GM18507 (cell line): ENCODE results near the gene NFIB.

Source experiments
- DNase-seq: peaks from one replicate; pipeline ENCODE4 v3.0.0; 2011; ENCODE audit warnings: low read depth; ENCODE audit not compliant: insufficient read length; ENCODE audit errors: extremely low spot score
- FAIRE-seq: peaks from 2 replicates; lab custom pipeline; 2011; peaks lifted over from hg19 to GRCh38; lab: Jason Lieb, UNC

The NFIB gene

DNA sequence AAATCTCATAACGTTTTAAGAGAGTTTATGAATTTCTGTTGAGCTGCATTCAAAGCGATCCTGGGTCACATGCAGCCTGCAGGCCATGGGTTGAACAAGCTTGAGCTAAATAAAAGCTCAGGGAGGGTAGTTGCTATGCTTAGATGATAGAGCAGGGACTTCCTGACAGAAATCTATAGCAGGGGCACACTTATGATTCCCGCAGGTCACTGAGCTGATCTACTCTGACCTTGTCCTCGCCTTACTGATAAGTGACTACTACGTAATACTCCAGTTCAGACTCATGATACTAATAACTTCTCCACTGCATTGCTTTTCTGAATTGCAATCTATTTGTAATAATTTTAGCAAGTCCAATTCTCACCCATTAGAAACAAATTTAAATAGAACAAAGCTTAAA, 90.9 kb downstream of the NFIB start:
- FAIRE-seq = no peak
- no peak for DNase-seq

DNA sequence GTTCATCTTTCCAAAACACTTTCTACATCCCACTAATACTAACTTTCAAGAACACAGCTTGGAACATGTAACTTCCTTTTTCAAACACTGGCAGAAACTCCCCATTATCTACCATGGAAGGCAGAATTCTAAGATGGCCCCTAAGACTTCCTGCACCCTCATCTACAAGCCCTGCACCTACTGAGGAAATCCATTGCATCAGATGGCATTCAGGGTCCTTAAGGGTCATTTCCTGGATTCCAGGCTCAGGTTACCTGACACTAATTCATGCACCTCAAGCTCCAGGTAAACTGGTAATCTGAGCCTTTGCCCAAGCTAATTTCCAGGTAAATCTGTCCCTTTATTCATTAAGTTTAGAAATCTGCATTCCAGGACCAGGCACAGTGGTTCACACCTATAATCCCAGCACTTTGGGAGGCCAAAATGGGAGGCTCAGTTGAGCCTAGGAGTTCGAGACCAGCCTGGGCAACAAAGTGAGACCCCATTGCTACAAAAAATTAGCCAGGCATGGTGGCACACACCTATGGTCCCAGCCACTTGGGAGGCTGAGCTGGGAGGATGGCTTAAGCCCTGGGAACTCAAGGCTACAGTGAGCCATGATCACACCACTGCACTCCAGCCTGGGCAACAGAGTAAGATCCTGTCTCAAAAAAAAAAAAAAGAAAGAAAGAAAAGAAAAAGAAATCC, 91.6 kb downstream of the NFIB start:
- FAIRE-seq (no peak), DNase-seq (no peak)

DNA sequence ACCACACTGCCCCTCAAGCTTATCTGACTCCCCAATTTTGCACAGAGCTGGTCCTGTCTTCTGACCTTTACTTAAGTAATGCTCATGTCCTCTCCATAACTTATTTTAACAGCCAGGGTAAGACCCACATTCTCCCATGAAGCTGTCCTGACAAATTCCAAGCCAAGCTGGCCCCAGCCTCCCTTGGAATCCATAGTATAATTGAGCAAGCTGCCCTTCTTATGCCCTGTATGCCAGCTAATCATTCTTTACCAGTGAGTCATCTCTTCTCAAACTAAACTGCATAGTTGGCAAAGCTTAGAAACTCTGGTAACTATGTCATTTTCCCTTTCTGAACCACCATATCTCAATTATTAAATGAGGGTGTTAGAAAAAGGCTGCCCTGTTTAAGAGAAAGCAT, 92.4 kb downstream of the NFIB start:
- no peak for FAIRE-seq
- DNase-seq = no peak

DNA sequence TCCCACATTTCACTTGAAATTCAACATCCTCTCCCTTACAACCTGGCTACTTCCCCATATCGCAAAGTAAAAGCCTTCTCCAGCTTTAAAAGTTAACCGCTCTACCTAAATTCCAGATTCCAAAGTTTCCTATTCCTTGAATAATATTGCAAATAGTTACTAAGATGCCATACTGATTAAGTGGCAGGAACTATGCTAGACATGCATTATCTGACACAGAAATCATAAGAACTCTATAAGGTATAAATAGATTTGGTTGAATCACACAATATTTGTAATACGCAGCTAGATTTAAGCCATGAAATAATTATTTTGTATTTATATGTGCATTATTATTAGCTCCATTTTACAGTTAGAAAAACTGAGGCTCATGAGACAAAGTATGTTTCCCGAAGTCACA, 92.8 kb downstream of the NFIB start:
- DNase-seq (no peak), FAIRE-seq (no peak)

DNA sequence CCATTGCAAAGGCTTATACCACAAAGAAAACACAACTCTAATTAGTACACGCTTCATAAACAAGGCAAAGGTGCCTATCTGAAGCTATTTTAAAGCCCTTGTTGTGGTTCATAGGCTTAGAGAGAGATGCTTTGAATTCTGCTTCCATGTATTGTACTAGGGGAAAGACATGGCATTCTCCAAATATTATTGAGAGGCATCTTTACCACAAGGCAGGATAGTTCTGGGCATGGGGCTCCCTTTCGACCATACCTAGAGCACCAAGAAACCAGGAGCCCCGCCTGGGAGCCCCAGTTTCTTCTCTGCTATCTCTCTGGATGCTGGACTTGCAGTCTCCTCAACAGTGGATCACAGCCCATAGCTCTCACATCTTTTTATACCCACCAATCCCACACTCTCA, 93.7 kb downstream of the NFIB start:
- FAIRE-seq = no peak
- no peak for DNase-seq

DNA sequence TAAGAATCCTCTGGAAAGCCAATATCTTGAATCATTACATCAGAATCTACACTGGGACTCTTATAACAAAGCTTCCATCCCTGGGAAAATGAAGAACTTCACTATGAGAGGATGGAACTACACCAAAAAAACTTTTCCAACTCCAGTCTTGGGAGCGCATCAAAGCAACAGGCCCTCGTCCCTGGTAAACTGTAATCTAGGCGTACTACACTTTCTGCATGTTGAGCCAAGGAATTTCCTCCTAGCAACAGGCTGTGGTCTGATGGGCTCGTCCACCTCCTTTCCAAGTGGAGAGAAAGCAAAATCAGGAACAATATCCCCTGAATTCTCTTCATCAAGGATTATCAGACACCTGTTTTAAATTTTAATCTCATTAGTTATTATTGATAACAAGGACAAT, 94.1 kb downstream of the NFIB start:
- DNase-seq (no peak), FAIRE-seq (no peak)

DNA sequence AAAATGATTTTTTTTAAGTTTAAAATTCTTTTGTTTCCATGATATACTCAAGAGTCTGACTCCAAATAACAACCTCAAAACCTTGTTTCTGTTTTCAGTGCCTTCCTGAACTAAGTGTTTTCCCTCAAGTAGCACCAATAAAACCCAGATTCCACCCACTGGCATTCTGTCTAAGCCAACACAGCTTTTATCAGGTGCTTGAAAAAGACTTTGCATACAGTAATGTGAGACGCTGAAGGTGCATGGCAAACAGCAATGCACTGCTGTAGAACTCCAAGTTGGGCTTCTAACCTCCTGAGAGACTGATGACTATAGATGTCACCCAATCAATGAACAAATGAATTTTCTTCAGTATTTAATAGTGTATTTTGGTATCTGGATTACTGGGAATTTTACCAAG, 95.7 kb downstream of the NFIB start:
- no peak for FAIRE-seq
- DNase-seq = no peak

DNA sequence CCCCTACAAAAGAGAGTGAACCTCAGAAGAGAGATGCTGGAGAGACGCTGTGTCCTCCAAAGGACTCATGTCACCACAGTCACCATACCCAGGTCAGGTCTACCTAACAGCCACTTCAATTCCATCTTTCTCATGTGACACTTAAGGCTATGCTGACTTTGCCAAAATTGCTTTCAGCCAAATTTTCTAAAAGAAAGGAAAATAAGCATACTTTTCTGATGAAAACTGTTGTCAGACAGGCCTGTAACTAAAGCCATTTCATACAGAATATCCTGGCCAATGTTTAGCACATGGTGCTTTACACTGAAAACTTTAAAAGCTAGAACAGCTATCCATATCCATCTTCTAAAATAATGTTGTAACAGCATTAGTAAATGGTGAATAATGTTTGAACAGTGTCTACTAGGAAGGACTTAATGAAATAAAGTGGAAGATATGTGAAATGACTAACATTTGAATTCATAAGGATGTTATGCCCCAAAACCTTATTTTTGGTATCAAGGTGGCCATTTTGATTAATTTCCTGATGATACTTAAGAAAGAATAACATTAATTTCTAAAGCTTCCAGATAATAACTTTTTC, 97.2 kb downstream of the NFIB start:
- FAIRE-seq (no peak), DNase-seq (no peak)

DNA sequence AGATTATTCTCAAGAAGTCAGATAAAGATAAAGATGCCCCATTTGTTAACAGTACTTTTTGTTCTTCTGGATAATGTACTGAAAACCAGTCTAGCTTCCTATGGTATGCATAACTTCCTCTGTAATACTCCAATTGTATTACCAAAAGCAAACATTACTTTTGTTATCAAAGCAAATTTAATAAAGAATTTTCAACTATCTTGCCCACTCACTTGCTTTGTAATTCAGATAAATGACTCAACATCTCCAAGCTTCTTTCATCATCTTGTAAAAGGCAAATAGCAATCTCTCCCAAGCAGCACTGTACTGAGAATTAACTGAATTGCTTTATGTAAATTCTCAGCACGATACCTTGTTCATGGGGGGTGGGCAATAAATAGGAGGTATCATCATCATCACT, 98.3 kb downstream of the NFIB start:
- FAIRE-seq (no peak), DNase-seq (no peak)

DNA sequence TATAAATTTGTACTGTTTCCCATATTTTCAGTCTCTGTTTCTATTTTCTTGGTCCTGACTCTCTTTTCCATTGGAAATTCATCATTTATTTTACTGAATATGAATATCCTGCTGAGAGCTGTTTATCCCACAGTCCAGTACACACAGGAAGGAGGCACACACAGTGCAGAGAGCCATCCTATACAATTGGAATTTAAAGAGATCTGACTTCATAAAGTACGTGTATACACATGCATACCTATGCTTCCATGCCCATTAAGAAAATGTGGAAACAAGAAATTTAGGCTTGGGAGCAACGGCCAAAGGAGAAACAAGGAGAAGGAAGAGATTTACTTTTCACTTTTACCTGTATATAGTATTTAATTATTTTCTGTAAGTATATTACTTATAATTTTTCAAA, 99.2 kb downstream of the NFIB start:
- FAIRE-seq (no peak), DNase-seq (no peak)

DNA sequence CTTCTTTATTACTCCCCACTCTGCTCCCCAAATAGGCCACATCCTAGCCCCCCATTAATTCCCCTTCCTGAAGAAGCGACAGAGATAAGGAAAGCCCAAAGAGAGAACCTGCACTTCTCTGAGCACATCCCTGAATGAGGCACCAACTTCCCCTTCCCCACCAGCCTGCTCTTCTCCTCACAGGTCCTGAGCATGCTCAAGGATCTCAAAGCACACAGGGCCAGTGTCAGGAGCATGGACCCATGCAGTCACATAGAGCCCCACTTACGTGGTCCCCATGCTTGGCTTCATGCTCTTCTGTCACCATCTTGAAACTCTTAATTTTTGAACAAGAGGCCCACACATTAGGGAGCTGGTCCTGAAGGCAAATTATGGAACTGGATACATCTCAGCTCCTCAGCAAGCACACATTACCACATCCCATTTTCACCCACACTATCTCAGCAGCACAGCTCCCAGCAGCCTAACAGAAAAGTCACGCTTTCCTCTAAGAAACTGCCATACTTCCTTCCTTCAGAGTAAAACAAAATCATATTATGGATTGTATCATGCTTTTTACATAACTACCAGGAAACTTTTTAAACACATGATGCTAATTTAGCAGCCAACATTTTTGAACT, 99.8 kb downstream of the NFIB start:
- peak; percentile 15 for FAIRE-seq
- DNase-seq = no peak

DNA sequence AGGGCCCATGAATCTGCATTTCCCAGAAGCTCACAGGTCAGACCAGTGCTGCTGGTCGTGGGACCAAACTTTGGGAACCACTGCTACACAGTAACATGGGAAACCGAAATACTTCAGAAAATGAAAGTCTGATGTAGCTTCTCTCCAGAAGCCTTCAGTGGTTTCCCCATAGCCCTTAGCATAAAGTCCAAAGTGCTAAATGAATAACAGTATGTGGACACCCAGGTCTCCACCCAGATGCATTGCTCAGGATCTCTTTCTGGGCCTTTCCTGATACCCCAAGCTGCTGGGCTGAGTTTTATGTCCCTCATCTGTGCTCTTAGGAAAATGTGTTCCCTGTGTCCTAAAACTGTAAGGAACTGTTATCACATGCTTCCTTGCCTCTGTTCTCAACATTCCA, 100.4 kb downstream of the NFIB start:
- FAIRE-seq = peak; percentile 71
- DNase-seq = no peak

DNA sequence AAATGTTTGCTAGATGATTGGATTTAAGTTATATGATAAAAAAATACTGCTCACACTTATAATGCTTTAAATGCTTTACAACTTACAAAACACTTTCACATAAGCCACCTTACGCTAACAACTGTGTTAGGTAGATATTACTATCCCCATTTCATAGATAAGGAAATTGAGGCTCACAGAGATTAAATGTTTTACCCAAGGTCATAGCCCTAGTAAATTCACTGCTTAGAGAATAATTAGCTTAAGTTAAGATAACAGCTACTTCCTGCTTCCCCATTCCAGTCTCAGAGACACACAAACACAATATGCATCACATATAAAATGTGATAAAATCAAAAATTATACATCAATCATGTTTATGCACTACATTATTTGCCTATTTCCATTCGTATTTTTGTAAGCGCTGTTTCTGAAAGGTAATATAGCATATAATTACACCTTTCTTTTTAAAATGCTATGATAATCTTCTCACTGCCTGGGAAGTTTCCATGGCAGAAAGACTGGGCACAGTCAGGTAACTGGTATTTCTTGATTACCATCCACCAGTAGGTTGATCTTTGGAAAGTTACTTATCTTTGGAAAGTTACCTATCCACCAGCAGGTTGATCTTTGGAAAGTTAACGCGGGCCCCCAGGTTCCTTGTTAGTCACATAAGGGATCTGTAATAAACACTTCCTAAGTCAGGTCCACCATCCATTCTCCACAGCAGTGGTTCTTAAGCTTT, 101.1 kb downstream of the NFIB start:
- DNase-seq = no peak
- no peak for FAIRE-seq

DNA sequence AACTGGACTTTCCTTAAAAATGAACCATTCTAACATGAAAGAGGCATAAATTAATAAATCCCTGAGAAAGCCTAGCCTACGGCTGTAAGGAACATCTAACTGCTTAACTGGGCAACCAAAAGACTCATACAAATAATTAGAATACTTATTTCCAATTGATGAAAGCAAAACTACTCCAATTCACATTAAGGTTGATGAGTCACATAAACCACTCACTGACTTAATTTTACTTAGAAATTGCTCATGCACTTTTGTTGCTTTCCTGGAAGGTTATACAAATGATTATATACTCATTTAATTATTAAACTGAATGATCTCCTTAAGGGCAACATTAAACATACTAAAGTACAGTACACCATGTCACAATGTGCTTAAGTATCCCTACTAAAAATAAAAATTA, 101.9 kb downstream of the NFIB start:
- DNase-seq = no peak

DNA sequence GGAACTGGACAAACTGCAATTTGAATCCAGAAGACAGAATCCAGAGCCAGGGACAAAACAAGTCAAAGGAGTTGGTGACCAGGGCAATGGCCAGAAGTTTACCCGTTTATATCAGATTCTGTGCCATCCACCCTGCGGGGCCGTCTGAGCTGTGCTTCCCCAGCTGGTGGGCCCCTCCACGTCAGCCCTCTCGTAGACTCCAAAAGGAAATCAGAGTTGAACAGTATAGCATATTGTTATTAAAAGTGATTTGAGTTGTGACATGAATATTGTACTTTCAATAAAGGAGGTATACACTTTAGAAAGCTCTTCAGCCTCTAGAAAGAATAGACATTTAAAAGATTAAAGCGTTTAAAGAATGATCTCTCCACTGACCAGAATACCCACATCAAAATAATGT, 102.4 kb downstream of the NFIB start:
- DNase-seq (no peak), FAIRE-seq (no peak)

More for the DNA sequence above, 101.9 kb downstream of the NFIB start:
- FAIRE-seq = no peak

DNA sequence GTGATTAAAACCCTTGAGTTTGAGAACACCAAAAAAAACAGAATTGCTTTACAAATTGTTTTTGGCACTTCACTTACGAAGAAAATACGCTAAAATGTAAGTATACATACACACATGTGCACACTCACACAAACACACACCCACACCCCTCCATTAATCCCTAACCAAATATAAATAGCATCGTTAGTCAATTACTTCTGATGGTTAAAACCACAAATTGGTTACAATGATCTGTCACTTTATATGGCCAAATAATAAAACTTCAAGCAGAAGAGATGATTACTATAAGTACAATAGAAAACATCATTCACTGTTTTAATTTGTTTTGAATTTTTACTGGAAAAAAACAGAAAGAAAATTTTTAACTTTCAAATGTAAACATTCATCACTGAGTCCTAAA, 103.5 kb downstream of the NFIB start:
- no peak for DNase-seq
- FAIRE-seq = peak; percentile 26

DNA sequence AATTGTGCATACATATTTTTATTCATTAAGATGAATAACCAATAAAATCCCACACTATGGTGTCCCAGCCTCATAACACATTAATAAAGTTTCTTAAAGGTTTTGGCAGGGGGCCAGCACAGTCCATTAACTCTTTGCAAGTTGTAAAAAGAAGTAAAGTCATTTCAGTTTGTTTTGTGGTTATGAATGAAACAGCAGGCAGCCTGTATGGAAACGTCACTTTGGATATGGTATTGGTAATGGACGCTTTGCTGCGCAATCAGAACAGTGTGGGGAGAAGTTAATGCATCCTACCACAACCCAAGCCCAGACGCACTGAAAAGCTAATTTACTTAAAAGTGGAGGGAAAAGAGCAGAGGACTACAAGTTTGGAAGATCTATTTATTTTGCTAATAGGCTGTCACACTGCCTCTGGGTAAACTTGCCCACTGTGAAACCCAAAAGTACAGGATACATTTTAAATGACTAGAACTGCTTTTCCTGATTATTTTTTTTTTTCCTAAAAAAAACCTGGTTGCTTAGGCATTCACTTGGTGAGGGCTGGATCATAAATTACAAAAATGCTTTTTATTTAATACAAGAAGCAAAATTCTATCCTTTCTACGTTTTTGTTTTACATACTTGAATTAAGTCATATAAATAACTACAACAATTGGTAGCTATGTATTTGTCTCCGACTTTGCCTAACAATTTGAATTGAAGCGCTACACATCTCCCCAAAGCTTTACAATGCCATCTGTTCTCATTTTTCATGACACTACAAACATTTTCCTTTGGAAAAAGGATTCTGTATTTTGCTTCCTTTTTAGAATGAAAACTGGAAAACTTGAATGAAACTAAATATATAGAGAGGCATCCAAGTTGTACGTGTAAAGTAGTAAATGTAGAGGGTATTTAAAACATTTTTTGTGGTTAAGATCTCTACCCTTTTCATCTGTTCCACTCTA, 104.3 kb downstream of the NFIB start:
- FAIRE-seq = no peak
- no peak for DNase-seq

DNA sequence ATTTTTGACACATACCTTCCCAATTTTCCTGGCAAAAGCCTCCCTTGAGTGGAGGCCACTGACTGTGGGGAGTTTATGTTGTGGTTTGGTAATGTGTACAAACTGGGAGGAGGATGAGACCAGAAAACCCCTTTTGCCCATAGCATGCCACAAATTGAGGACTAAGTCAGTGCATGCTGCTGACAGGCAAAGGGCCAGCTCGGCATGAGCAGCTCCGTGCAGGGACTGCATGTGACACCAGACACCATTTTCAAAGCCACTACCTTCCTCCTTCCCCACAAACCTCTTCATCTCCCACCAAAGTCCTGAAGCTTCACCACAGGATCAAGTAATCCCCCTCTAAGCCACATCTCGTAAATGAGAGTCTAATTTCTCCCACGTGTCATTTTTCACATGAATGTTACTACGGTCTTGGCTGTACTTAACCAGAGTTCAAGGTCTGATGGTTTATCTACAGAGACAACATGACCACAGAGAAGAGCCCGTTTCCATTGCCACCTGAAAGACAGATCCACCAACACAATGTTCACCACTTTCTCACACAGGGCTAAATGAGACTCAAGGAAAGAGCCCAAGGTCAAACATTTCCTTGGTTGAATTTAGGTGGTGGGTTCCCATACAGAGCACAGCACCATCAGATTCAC, 106.5 kb downstream of the NFIB start:
- DNase-seq (no peak), FAIRE-seq (peak; percentile 75)

DNA sequence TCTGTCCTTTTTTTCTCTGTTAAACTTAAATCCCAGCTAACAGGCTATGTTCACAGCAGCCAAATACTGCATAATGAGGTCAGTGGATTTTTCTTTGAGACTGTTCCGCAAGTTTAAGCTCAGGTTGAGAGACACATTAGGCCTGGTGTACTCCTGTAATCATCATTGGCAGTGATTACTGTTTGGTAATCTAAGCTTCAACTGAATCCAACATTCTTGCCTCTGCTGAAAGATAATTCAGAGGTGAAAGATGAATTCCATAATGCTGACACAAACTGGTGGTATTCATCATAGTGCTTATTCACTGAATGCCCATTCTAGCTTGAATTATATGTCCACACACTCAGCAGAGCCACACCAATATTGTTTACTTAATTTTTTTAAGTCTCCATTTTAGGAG, 108.5 kb downstream of the NFIB start:
- FAIRE-seq (no peak), DNase-seq (no peak)
